Heart right ventricle (tissue), 16 donors: ENCODE results near the gene SKIL. TPM values are rescaled to one million over a fixed set of nuclear protein-coding genes. Genes with fewer than 3 reads are reported as not detected.
A peak's percentile ranks its signal among the peaks of the same experiment; 100 is the strongest.

Source experiments
- ATAC-seq, 8 donors: fragments of 200-7000 bp; cut with Tn5 transposase; one replicate each; pipeline ENCODE4 v1.9.1; 2020; ENCODE audit warnings: mild to moderate bottlenecking in 8 of 8, moderate library complexity in 8 of 8, moderate number of reproducible peaks in 1 of 8
- DNase-seq, 2 donors: peaks; one replicate each; pipeline ENCODE4 v3.0.0-alpha.2; 2020
- H3K27ac ChIP-seq, 10 donors: fragments of 200-600 bp; sonication (generic) in 2 of 10; one replicate each; pipeline versions ENCODE4 v1.5.0 to v1.8.0; 2020 to 2022; ENCODE audit warnings: mild to moderate bottlenecking in 3 of 10
- H3K27me3 ChIP-seq, 7 donors: fragments of 200-600 bp; one replicate each; pipeline ENCODE4 v1.8.0; 2021 to 2022; ENCODE audit warnings: mild to moderate bottlenecking in 2 of 7
- H3K36me3 ChIP-seq, 9 donors: fragments of 200-600 bp; sonication (generic) in 1 of 9; one replicate each; pipeline versions ENCODE4 v1.5.0 to v1.8.0; 2020 to 2022; ENCODE audit warnings: mild to moderate bottlenecking in 2 of 9
- H3K4me1 ChIP-seq, 9 donors: fragments of 200-600 bp; sonication (generic) in 1 of 9; one replicate each; pipeline versions ENCODE4 v1.5.0 to v1.8.0; 2020 to 2022; ENCODE audit warnings: mild to moderate bottlenecking in 4 of 9
- H3K4me3 ChIP-seq, 10 donors: fragments of 200-600 bp; sonication (generic) in 2 of 10; one replicate each; pipeline versions ENCODE4 v1.5.0 to v1.8.0; 2020 to 2022; ENCODE audit warnings: mild to moderate bottlenecking in 7 of 10, moderate library complexity in 2 of 10
- H3K9me3 ChIP-seq, 11 donors: fragments of 200-600 bp in 10 of 11; sonication (generic) in 2 of 11; one replicate each; pipeline versions ENCODE4 v1.5.0 to v1.8.0; 2013 to 2022; ENCODE audit warnings: mild to moderate bottlenecking in 2 of 11, control low read depth in 1 of 11, moderate library complexity in 1 of 11
- CTCF ChIP-seq, 9 donors: fragments of 200-600 bp; sonication (generic) in 2 of 9; IDR thresholded peaks; one replicate each; pipeline versions ENCODE4 v1.5.0 to v1.8.0; 2021 to 2022; ENCODE audit warnings: antibody characterized with exemption in 9 of 9, mild to moderate bottlenecking in 5 of 9, moderate library complexity in 1 of 9
- WGBS, 2 donors: extraction: QIAGEN DNeasy Blood & Tissue Kit; methylation state at CpG; one replicate each; pipeline ENCODE4 v1.1.7; 2013; ENCODE audit warnings: inconsistent platforms in 1 of 2; 5-methylcytosine and 5-hydroxymethylcytosine counted together
- intact Hi-C, 10 donors: fragments of 100-400 bp; cut with DNase I; formaldehyde crosslinking; loops; one replicate each; pipeline versions ENCODE4 v1.11.1 to v1.14.2; 2022
- polyA plus RNA-seq, 2 donors: library from polyadenylated mRNA; stranded (reverse); fragments of 200-250 nt; gene quantifications; one replicate each; pipeline ENCODE4 v1.2.3, GENCODE V29; 2013
- total RNA-seq, 10 donors: library from RNA; stranded (reverse); fragmentation: NEBNext Ultra II Directional in 3 of 10; extraction: Animal tissue kit (Norgen Biotek cat#: 25700) in 3 of 10; gene quantifications; one replicate each; pipeline versions ENCODE4 v1.2.1 to v1.2.4, GENCODE V29; 2021 to 2023
- donor health status: Arrhythmogenic right ventricular cardiomyopathy.
- donor health status: ischemic (EF 13 %, LVEDD 7.1; RV severe dilation, severe dysfunction).
- donor health status: healthy with polysubstance abuse.
- donor health status: DM: no; HTN: yes; CAD: no.
- donor health status: DM: no; HTN: no; CAD: no.
- donor health status: ischemic (EF 25% LVEDD 6.9; RV normal size, moderate dysfunction).
- donor health status: ischemic (EF 25% LVEDD 5.7; RV mildly dilated, moderate dysfunction).
- donor health status: healthy.
- donor health status: DM: yes; HTN: yes; CAD: no.
- donor health status: Ischemic cardiomyopathy.
- donor health status: ischemic (EF 35%, LVEDD 5.7; RV mildly dilated, moderate dysfunction).
- donor health status: nonischemic (EF 11% LVEDD 7.7; RV severe dilation, severe dysfunction).
- donor health status: DM: yes; HTN: yes; CAD: no.
- donor health status: PGD.
- donor health status: ischemic (EF 29% LVEDD 5.4; RV normal size, mild dysfunction).
- donor health status: nonischemic (EF 23%, LVEDD 6.1; RV moderate dilation, normal function).

SKIL gene
- total and polyA plus RNA-seq, 12 donors = 4.9 to 32.1 (median 24.3) TPM

DNA sequence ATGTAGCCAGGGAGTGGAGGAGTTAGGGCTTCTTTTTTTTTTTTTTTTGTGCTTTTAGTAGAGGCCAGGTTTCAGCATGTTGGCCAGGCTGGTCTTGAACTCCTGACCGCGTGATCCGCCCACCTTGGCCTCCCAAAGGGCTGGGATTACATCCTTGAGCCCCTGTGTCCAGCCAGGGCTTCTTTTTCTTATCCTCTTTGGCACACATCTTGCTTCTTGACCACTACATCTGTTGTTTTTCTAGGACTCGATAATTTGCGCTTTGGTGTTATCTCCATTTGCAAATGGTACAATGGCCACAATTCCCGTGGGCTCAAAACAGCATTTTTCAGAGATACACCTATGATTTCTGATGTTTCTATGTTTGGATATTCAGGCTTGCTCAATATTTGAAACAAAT, 4.2 kb downstream of the SKIL start:
- Histone ChIP-seq H3K36me3 (peaks cover 0 to 63% (median 0%) of the 10 kb centered on the region in 9 donors), H3K4me3 (peak overlapping the region in 6 of 10 donors; percentile 2 to 99 (median 58)), H3K27me3 (no peaks in the 10 kb centered on the region), H3K4me1 (peaks cover 0 to 70% (median 54%) of the 10 kb centered on the region in 9 donors), H3K9me3 (no peaks in the 10 kb centered on the region), H3K27ac (peak overlapping the region in 1 of 10 donors; percentile 1)
- DNase-seq (no peak), ATAC-seq (no peak)
- TF ChIP-seq CTCF (IDR thresholded peaks at IDR 0.05) = no peak
- 67 to 79% methylated on average over 6 of the region's 6 CpGs for WGBS, 2 donors
- intact Hi-C loops = no loop called here

DNA sequence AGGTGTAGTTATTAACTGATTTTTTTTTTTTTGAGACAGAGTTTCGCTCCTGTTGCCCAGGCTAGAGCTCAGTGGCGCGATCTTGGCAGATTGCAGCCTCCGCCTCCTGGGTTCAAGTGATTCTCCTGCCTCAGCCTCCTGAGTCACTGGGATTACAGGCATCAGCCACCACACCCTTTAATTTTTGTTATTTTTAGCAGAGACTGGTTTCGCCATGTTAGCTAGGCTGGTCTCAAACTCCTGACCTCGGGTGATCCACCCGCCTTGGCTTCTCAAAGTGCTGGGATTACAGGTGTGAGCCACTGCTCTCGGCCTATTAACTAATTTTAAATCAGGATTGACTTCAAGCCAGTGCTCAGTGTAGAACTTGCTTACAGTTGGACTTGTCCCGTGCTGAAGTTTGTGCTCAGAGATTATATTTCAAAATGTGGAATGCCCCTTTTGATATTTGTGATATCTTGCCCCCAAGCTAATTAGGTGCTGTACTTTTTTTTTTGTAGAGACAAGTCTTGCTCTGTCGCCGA, 6.0 kb downstream of the SKIL start:
- 87 to 92% methylated on average over 11 of the region's 11 CpGs for WGBS, 2 donors
- Histone ChIP-seq H3K9me3 (no peaks in the 10 kb centered on the region), H3K27ac (no peak overlapping the region), H3K27me3 (no peaks in the 10 kb centered on the region), H3K4me3 (no peak overlapping the region), H3K36me3 (peaks cover 0 to 68% (median 0%) of the 10 kb centered on the region in 9 donors), H3K4me1 (peaks cover 0 to 78% (median 59%) of the 10 kb centered on the region in 9 donors)
- TF ChIP-seq CTCF (IDR thresholded peaks at IDR 0.05) = no peak
- intact Hi-C loops = no loop called here
- ATAC-seq (no peak), DNase-seq (no peak)

DNA sequence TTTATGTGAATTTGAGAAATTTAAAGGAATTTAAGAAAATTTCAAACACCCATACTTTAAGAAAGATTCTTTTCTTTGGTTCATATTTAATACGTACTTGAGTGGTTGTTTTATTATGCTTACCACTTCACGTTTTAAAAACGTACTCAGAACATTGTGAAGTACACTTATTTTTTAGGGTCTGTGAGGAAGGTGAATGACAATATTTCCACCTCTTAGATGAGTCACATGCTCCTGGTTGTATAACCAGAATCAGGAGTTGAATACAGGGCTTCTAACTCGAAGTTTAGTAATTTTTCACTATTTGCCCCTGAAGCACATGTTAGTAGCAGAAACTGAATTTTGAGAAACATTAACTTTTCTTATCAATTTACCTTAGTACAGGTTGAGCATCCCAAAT, 7.5 kb downstream of the SKIL start:
- intact Hi-C loops = no loop called here
- 87 to 91% methylated on average over 4 of the region's 4 CpGs for WGBS, 2 donors
- no peak for ATAC-seq
- no peaks in the 10 kb centered on the region for H3K27me3 ChIP-seq
- H3K4me3 ChIP-seq = no peak overlapping the region
- H3K36me3 ChIP-seq = peaks cover 0 to 62% (median 0%) of the 10 kb centered on the region in 9 donors
- H3K4me1 ChIP-seq = peaks cover 0 to 75% (median 55%) of the 10 kb centered on the region in 9 donors
- no peak for TF ChIP-seq CTCF (IDR thresholded peaks at IDR 0.05)
- no peaks in the 10 kb centered on the region for H3K9me3 ChIP-seq
- no peak overlapping the region for H3K27ac ChIP-seq
- no peak for DNase-seq

GRCh38 chr3:170367797-170368196, 10.3 kb downstream of the SKIL start:
- Histone ChIP-seq H3K4me3 (peak overlapping the region in 1 of 10 donors; percentile 13), H3K27ac (no peak overlapping the region), H3K36me3 (peaks cover 0 to 50% (median 0%) of the 10 kb centered on the region in 9 donors), H3K4me1 (peaks cover 0 to 63% (median 45%) of the 10 kb centered on the region in 9 donors), H3K27me3 (no peaks in the 10 kb centered on the region), H3K9me3 (no peaks in the 10 kb centered on the region)
- WGBS, 2 donors = 81 to 88% methylated on average over 4 of the region's 4 CpGs
- no peak for ATAC-seq
- intact Hi-C loops = no loop called here
- DNase-seq = no peak
- TF ChIP-seq CTCF (IDR thresholded peaks at IDR 0.05) = no peak
